ENCODE results near the gene ZNF366.

- TF ChIP-seq GLIS3 (CRISPR knock-in tag; IDR thresholded peaks at IDR 0.05) = no peak
- TF ChIP-seq, protein P1, sequence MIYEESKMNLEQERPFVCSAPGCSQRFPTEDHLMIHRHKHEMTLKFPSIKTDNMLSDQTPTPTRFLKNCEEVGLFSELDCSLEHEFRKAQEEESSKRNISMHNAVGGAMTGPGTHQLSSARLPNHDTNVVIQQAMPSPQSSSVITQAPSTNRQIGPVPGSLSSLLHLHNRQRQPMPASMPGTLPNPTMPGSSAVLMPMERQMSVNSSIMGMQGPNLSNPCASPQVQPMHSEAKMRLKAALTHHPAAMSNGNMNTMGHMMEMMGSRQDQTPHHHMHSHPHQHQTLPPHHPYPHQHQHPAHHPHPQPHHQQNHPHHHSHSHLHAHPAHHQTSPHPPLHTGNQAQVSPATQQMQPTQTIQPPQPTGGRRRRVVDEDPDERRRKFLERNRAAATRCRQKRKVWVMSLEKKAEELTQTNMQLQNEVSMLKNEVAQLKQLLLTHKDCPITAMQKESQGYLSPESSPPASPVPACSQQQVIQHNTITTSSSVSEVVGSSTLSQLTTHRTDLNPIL (CRISPR knock-in tag; IDR thresholded peaks at IDR 0.05; ENCODE audit: low read depth) = no peak
- TF ChIP-seq CSDC2 (CRISPR knock-in tag; IDR thresholded peaks at IDR 0.05) = no peak
- TF ChIP-seq, protein P2, sequence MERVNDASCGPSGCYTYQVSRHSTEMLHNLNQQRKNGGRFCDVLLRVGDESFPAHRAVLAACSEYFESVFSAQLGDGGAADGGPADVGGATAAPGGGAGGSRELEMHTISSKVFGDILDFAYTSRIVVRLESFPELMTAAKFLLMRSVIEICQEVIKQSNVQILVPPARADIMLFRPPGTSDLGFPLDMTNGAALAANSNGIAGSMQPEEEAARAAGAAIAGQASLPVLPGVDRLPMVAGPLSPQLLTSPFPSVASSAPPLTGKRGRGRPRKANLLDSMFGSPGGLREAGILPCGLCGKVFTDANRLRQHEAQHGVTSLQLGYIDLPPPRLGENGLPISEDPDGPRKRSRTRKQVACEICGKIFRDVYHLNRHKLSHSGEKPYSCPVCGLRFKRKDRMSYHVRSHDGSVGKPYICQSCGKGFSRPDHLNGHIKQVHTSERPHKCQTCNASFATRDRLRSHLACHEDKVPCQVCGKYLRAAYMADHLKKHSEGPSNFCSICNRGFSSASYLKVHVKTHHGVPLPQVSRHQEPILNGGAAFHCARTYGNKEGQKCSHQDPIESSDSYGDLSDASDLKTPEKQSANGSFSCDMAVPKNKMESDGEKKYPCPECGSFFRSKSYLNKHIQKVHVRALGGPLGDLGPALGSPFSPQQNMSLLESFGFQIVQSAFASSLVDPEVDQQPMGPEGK (CRISPR knock-in tag; IDR thresholded peaks at IDR 0.05; ENCODE audit: borderline replicate concordance) = no peak
- no peak for TF ChIP-seq RARB (CRISPR knock-in tag; IDR thresholded peaks at IDR 0.05)
These were observed at the start of gene ZNF366 for GRCh38 chr5:72507231-72507906.

All from SK-N-SH treated with all-trans-retinoic acid at 6 μM for 48 hours (cell line).